Measurements from ENCODE around the gene CDH24. TPM values are rescaled to one million over a fixed set of nuclear protein-coding genes. Genes with fewer than 3 reads are reported as not detected.

CDH24 gene
- total RNA-seq, 4 donors from 2014 or later: 2.5 to 5.9 (median 3.6) TPM

- H3K27me3 ChIP-seq: no peaks in the 10 kb centered on the region
- intact Hi-C loops (cut with DNase I): no loop called here
- peaks cover 0 to 5% (median 4%) of the 10 kb centered on the region in 4 donors for H3K4me1 ChIP-seq
- no peak overlapping the region for H3K27ac ChIP-seq (replicated peaks in 1 of 4)
- no peak overlapping the region for H3K4me3 ChIP-seq
- TF ChIP-seq POLR2AphosphoS5 (IDR thresholded peaks at IDR 0.05) (no peak), CTCF (IDR thresholded peaks at IDR 0.05) (no peak), POLR2A (IDR thresholded peaks at IDR 0.05; ENCODE audit: low read depth) (no peak), EP300 (IDR thresholded peaks at IDR 0.05) (no peak)
- DNase-seq (ENCODE audit: extremely low spot score): no peak
- no peaks in the 10 kb centered on the region for H3K9me3 ChIP-seq
- no peaks in the 10 kb centered on the region for H3K36me3 ChIP-seq
- 94% methylated on average over 4 of the region's 4 CpGs for WGBS
Observed at GRCh38 chr14:23040100-23040499, 17.2 kb downstream of the CDH24 start.

GRCh38 chr14:23035303-23036144 lies 21.8 kb downstream of the CDH24 start:
- H3K4me1 ChIP-seq: peaks cover 17 to 30% (median 21%) of the 10 kb centered on the region in 4 donors
- TF ChIP-seq POLR2A (IDR thresholded peaks at IDR 0.05; ENCODE audit: low read depth) (no peak), POLR2AphosphoS5 (IDR thresholded peaks at IDR 0.05) (no peak), CTCF (IDR thresholded peaks at IDR 0.05) (no peak), EP300 (IDR thresholded peaks at IDR 0.05) (no peak)
- WGBS: 63% methylated on average over 14 of the region's 14 CpGs
- H3K4me3 ChIP-seq: peak overlapping the region; percentile 73 to 87 (median 81)
- DNase-seq (ENCODE audit: extremely low spot score): no peak
- peaks cover 14 to 29% (median 29%) of the 10 kb centered on the region in 4 donors for H3K36me3 ChIP-seq
- intact Hi-C loops (cut with DNase I): no loop called here
- peak overlapping the region; percentile 88 to 95 (median 92) for H3K27ac ChIP-seq (replicated peaks in 1 of 4)
- H3K27me3 ChIP-seq: no peaks in the 10 kb centered on the region
- no peaks in the 10 kb centered on the region for H3K9me3 ChIP-seq

- Histone ChIP-seq H3K27ac (replicated peaks in 1 of 4) (peak within 1 kb of the TSS; percentile 88 to 95 (median 92)), H3K9me3 (no peaks in the 10 kb centered on the region), H3K4me3 (peak within 1 kb of the TSS; percentile 73 to 87 (median 81)), H3K36me3 (peaks cover 15 to 37% (median 37%) of the 10 kb centered on the region in 4 donors), H3K27me3 (no peaks in the 10 kb centered on the region), H3K4me1 (peaks cover 17 to 30% (median 21%) of the 10 kb centered on the region in 4 donors)
- WGBS: 0% methylated on average over 15 of the region's 36 CpGs
- intact Hi-C loops (cut with DNase I): no loop called here
- peak in 1 of 3 experiments; percentile 18 for TF ChIP-seq CTCF (IDR thresholded peaks at IDR 0.05)
- peak; percentile 65 to 71 for TF ChIP-seq POLR2AphosphoS5 (IDR thresholded peaks at IDR 0.05)
- TF ChIP-seq POLR2A (IDR thresholded peaks at IDR 0.05; ENCODE audit: low read depth): no peak
- DNase-seq (ENCODE audit: extremely low spot score): peak; percentile 98
Observed at GRCh38 chr14:23034498-23035302, 22.6 kb downstream of the CDH24 start, which contains the start of gene PSMB5. TSS of gene PSMB5 (minus strand) at chr14:23034900. CDS start at chr14:23034881, 19 bp downstream.

- Histone ChIP-seq H3K27me3 (no peaks in the 10 kb centered on the region), H3K36me3 (peaks cover 15 to 45% (median 44%) of the 10 kb centered on the region in 4 donors), H3K27ac (replicated peaks in 1 of 4) (peak overlapping the region; percentile 88 to 95 (median 92)), H3K4me1 (peaks cover 17 to 35% (median 25%) of the 10 kb centered on the region in 4 donors), H3K9me3 (no peaks in the 10 kb centered on the region), H3K4me3 (peak overlapping the region; percentile 73 to 87 (median 81))
- 41% methylated on average over 17 of the region's 17 CpGs for WGBS
- TF ChIP-seq POLR2A (IDR thresholded peaks at IDR 0.05; ENCODE audit: low read depth) (no peak), EP300 (IDR thresholded peaks at IDR 0.05) (no peak), CTCF (IDR thresholded peaks at IDR 0.05) (no peak), POLR2AphosphoS5 (IDR thresholded peaks at IDR 0.05) (no peak)
- intact Hi-C loops (cut with DNase I): no loop called here
- no peak for DNase-seq (ENCODE audit: extremely low spot score)
Observed at GRCh38 chr14:23033801-23034497, 23.4 kb downstream of the CDH24 start.
